ENCODE data around the gene KISS1R.

Gene KISS1R

GRCh38 chr19:920051-920864, 3.1 kb downstream of the KISS1R start:
- DNase-seq (ENCODE audit: low spot score) = no peak

GRCh38 chr19:924553-925086, 7.5 kb downstream of the KISS1R start:
- no peak for DNase-seq (ENCODE audit: low spot score)

- peak; percentile 44 for DNase-seq (ENCODE audit: low spot score)
Measured at GRCh38 chr19:925087-925525, 8.0 kb downstream of the KISS1R start.

DNA sequence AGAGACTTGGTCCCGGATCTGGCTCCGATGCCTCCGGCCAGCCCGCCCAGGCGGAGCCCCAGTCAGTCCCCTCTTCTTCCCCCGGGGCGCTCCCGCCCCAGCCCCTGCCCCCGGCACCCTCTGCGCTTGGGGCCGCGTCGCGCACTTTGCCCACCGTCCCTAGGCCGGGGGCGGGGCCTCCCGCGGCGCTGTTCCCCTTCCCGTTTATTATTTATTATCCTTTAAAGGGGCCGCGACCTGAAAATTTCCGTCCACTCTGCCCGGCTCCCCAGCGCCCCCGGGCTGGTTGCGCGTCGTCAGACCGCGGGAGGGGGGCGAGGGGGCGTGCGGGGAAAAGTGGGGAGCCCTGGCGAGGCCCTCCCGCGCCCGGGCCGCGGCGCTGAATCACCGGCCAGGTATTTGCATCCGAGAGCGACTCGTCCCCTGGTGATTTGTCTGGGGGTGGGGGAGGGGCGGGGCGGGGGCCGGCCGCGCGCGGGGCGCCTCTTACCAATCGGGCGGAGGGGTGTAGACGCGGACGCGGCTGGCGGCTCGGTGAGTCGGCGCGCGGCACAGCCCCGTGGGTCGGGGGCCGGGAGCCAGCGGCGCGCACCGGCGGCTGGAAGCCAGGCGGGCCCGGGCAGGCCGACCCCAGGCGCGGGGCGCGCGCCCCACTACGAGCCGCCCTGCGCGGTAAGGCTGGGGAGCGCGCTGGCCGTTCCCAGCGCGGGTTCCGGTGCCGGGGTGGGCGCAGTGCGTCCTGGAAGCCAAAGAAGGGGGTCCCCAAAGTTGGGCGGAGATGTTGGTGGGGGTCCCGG, 8.6 kb downstream of the KISS1R start, which contains the start of gene ARID3A:
ARID3A (plus strand) TSS at position 510 of the 797 bp plus-strand sequence. CDS start 3,494 bp downstream, outside the sequence.
- peak; percentile 89 for DNase-seq (ENCODE audit: low spot score)

- no peak for DNase-seq (ENCODE audit: low spot score)
Measured at GRCh38 chr19:926323-926588, 9.1 kb downstream of the KISS1R start.

DNA sequence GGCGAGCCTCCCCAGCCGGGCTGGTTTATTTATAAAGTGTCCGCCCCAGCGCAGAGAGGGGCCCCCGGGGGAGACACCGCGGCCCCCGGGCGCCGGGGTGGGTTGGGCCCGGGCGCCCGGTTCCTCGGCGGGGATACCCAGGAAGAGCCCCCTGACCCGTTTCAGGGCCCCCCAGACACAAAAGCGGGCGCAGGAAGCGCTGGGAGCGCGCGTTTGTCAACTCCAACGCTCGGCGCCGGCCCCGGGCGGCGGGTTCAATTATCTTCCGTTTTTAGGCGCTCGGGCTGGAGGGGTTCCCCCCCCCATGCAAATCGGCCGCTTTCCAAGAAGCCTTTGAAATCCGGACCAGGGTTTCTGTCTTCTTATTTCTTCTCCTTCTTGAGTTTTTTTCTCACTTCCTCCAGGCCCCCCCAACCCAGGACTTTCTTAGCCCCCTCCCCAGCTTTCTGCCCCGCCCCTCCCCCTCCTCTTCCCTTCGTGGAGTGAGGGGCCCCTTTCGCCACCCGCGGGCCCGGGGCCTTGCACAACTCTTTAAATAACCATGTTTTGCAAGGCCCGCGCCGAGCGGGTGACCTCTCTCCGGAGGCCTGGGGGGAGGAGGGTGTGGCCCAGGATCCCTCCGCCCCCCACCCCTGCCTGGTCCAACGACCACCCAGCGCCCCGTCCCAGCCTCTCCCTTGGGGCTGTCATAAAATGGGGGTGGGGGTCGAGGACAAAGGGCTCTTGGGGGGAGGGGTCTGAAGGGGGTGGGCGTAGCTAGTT, 9.6 kb downstream of the KISS1R start:
- peak; percentile 59 for DNase-seq (ENCODE audit: low spot score)

- DNase-seq (ENCODE audit: low spot score) = peak; percentile 34
Measured at GRCh38 chr19:927351-927779, 10.2 kb downstream of the KISS1R start.

DNA sequence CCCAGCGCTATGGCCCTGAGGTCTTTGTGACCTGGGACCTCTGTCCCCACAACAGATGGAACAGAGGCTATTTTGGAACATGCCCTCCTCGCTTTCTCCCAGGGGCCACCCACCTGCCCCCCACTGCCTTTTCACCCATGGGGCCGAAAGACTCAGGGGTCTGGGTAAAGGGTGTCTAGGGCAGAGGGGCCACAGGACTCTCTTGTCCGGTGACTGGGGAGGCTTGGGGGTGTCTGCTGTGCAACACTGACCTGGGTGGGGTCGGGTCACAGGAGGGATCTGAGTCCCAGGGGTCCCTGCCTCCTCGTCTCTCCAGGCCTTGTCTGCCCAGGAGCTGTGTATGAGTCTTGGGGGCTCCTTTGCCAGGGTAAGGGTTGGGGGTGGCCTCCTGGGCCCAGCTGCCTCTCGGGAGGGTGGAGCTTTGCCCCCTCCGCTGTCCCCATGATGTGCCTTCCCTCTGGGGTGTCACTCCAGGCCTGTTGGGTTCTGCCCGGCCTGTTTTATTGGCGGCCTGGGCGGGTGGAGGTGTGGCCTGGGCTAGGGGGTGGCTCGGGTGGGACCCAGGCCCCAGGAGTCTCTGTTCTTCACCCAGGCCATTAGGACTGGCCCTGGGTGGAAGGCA, 10.8 kb downstream of the KISS1R start:
- peak; percentile 32 for DNase-seq (ENCODE audit: low spot score)

- DNase-seq (ENCODE audit: low spot score) = peak; percentile 54
Measured at GRCh38 chr19:928471-929202, 11.5 kb downstream of the KISS1R start.

DNA sequence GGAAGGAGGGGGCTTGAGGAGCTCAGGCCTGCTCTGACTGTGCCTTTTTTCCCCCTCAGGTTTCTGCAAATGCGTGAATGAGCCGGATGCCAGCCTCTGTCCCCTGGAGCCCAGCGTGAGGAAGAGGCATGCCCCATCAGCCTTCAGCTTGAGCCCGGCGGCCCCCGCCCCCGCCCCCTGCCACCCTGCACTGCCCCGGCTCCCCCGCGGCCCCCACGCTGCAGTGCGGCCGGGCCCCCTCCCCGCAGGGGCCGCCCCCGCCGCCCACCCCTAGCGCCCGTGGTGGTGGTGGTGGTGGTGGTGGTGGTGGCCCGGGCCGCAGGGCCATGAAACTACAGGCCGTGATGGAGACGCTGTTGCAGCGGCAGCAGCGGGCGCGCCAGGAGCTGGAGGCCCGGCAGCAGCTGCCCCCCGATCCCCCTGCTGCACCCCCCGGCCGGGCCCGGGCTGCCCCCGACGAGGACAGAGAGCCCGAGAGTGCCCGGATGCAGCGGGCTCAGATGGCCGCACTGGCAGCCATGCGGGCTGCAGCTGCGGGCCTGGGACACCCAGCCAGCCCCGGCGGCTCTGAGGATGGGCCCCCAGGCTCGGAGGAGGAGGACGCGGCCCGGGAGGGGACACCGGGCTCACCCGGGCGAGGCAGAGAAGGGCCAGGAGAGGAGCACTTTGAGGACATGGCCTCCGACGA, 12.2 kb downstream of the KISS1R start:
- no peak for DNase-seq (ENCODE audit: low spot score)

GRCh38 chr19:929891-930258, 12.7 kb downstream of the KISS1R start:
- no peak for DNase-seq (ENCODE audit: low spot score)

DNA sequence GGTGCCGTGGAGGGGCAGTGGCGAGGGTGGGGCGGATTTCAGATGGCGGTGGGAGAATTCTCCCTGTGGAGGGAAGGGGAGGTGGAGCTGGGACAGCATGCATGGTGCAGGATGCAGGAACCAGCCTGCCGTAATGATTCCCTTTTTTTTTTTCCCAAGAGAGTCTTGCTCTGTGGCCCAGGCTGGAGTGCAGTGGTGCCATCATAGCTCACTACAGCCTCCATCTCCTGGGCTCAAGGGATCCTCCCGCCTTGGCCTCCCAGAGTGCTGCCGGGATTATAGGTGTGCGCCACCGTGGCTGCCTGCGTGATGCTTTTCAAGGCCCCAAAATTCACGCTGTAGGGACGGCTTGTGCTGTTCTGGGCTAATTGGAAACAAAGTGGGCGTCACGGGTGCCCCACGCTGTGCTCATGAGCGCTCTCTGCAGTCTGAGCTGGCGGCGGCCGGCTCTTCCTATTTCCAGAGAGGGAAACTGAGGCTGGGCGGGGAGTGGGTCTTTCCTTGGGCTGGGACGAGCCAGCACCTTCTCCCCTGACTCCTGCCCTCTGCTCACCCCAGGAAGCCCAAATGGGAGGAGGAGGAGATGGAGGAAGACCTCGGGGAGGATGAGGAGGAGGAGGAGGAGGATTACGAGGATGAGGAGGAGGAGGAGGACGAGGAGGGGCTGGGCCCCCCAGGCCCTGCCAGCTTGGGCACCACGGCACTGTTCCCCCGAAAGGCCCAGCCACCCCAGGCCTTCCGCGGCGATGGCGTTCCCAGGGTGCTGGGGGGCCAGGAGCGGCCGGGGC, 14.9 kb downstream of the KISS1R start:
- no peak for DNase-seq (ENCODE audit: low spot score)

- DNase-seq (ENCODE audit: low spot score) = peak; percentile 94
Measured at GRCh38 chr19:932648-933552, 15.8 kb downstream of the KISS1R start.

GRCh38 chr19:933553-933882, 16.4 kb downstream of the KISS1R start:
- DNase-seq (ENCODE audit: low spot score) = no peak

DNA sequence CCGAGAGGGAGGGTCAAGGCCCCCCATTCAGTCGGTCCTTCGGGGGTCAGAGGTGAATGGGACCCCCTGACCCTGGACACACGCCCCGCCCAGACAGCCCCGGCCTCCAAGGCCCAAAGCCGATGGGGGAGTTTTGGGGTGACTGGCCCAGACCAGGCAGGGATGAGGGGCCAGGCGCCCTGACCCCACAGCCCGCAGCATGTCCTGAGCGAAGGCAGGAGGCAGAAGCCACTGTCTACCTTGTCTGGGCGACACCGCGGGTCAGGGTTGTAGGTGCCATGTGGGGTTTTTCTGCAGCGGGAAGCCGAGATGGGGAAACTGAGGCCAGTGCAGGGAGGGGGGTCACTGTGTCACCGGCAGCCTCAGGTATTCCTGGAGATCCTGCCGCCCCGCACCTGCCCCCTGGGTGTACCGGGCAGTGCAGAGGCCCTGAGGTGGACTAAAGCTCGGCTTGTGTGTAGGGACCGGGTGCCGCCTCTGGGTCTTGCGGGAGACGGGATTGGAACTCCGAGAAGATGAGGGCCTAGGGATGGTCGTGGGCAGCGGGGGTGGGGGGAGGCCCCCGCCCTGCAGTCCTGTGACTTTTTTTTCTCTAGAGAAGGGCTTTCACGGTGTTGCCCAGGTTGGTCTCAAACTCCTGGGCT, 17.2 kb downstream of the KISS1R start:
- DNase-seq (ENCODE audit: low spot score) = no peak

GRCh38 chr19:934865-935479, 17.8 kb downstream of the KISS1R start:
- peak; percentile 63 for DNase-seq (ENCODE audit: low spot score)

- DNase-seq (ENCODE audit: low spot score) = no peak
Measured at GRCh38 chr19:936175-936546, 19.0 kb downstream of the KISS1R start.

DNA sequence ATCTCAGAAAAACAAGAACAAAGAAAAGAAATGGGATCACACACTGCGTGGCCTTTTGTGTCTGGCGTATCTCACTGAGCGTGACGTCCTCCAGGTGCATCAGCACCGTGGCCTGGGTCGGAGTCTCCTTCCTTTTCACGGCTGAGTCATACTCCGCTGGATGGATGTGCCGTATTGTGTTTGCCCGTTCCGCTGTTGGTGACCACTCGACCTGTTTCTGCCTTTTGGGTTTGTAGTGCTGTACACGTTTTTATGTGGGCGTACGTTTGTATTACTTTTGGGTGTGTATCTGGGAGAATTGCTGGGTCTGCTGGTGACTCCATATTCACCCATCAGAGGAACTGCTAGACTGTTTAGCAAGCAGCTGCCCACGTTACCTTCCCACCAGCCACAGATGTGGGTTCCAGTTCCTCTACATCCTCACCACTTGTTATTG, 20.1 kb downstream of the KISS1R start:
- no peak for DNase-seq (ENCODE audit: low spot score)
